ENCODE data around the gene AGT. TPM values are rescaled to one million over a fixed set of nuclear protein-coding genes. Genes with fewer than 3 reads are reported as not detected.

AGT gene
- total RNA-seq: 10 to 100 TPM in 2 of 6 donors, 1 to 10 TPM in 4; 1.1 to 23.4 (median 9.1) TPM
- 1 to 10 TPM; 8.2 to 8.4 TPM for polyA plus RNA-seq

DNA sequence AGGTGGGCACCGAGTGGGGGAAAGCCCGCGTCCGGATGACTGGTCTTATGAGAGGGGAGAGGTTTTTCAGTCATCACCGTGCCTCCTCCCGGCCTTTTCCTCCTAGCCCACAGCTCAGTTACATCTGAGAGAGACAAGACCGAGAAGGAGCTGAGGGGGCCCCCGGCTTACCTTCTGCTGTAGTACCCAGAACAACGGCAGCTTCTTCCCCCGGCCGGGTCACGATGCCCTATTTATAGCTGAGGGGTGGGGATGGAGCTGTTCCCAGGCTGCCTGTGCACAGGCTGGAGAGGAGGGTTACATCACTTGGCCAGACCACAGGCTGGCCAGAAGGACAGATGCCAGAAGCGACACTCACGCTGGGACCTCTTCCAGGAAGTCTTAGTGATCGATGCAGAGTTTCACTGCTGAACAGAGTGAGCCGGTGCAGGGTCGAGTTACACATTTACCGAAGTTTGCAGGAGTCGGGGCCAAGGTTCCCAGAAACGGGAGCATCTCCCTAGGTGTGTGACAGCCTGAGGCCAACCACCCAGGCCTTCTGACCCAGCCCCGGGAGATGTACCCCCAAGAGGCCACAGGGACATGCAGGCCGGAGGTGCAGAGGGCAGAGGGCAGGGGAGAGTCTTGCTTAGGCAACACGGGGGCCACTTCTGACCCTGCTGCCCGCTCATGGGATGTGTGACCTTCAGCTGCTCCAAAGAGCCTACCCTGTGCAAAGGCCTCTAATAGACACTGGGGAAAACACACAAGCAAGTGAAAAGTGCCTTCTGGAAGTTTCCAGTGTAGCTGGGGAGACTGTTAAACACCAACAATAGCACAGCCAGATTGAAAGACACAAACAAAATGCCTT lies at the start of gene AGT:
Gene AGT, minus strand, starts transcription at position 208 of the 850 bp plus-strand sequence. CDS start 3,299 bp downstream, outside the sequence.
- ATAC-seq (peak; percentile 94 to 96 (median 95)), FAIRE-seq (no peak), DNase-seq (peak; percentile 76 to 93 (median 90))
- Histone ChIP-seq H3K4me3 (no peak within 1 kb of the TSS), H3K27me3 (no peaks in the 10 kb centered on the region), H3K27ac (peak within 1 kb of the TSS in 3 of 4 donors; percentile 38 to 80 (median 77)), H3K4me1 (peaks cover 6 to 15% (median 12%) of the 10 kb centered on the region in 3 donors), H3K9me3 (no peaks in the 10 kb centered on the region), H3K36me3 (no peaks in the 10 kb centered on the region)
- TF ChIP-seq, protein P1, sequence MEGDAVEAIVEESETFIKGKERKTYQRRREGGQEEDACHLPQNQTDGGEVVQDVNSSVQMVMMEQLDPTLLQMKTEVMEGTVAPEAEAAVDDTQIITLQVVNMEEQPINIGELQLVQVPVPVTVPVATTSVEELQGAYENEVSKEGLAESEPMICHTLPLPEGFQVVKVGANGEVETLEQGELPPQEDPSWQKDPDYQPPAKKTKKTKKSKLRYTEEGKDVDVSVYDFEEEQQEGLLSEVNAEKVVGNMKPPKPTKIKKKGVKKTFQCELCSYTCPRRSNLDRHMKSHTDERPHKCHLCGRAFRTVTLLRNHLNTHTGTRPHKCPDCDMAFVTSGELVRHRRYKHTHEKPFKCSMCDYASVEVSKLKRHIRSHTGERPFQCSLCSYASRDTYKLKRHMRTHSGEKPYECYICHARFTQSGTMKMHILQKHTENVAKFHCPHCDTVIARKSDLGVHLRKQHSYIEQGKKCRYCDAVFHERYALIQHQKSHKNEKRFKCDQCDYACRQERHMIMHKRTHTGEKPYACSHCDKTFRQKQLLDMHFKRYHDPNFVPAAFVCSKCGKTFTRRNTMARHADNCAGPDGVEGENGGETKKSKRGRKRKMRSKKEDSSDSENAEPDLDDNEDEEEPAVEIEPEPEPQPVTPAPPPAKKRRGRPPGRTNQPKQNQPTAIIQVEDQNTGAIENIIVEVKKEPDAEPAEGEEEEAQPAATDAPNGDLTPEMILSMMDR (IDR thresholded peaks at IDR 0.05): no peak
- intact Hi-C loops (cut with DNase I): no loop called here
- WGBS, 2 donors: 15 to 18% methylated on average over 24 of the region's 24 CpGs

GRCh38 chr1:230761443-230762167 lies 47.7 kb upstream of the AGT start:
- H3K4me1 ChIP-seq: no peaks in the 10 kb centered on the region
- no peaks in the 10 kb centered on the region for H3K9me3 ChIP-seq
- H3K27ac ChIP-seq: no peak overlapping the region
- FAIRE-seq (no peak), ATAC-seq (no peak), DNase-seq (no peak)
- intact Hi-C loops (cut with DNase I): no loop called here
- H3K4me3 ChIP-seq: no peak overlapping the region
- no peaks in the 10 kb centered on the region for H3K27me3 ChIP-seq
- TF ChIP-seq, protein P1 (IDR thresholded peaks at IDR 0.05): no peak
- H3K36me3 ChIP-seq: no peaks in the 10 kb centered on the region
- WGBS, 2 donors: 80 to 81% methylated on average over 8 of the region's 8 CpGs

DNA sequence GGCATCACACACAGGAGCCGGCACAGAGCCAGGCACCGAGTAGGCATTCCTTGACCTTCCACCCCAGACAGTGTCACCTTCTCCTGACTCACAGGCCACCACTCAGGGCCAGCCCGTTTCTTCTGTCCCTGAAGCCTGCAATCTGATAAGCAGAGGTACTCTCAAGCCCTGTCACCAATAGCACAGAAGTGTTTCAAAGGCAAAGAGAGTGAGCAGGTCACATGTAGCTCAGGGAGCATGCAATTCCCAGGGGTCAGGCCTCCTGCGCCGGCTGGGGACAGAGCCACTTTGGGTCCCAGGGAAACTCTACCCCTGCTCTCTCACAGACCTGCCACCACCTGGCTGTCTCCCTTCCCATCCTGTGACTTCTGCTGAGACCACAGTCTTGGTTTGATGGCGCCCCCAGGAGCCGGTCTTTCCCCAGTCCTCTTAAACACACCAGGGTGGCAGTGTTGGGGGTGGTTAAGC lies 46.5 kb upstream of the AGT start:
- 72 to 75% methylated on average over 7 of the region's 7 CpGs for WGBS, 2 donors
- Histone ChIP-seq H3K27ac (no peak overlapping the region), H3K36me3 (no peaks in the 10 kb centered on the region), H3K27me3 (no peaks in the 10 kb centered on the region), H3K9me3 (no peaks in the 10 kb centered on the region), H3K4me1 (no peaks in the 10 kb centered on the region), H3K4me3 (no peak overlapping the region)
- FAIRE-seq (no peak), DNase-seq (no peak), ATAC-seq (peak in 2 of 4 donors; percentile 29 to 52)
- TF ChIP-seq, protein P1 (IDR thresholded peaks at IDR 0.05): no peak
- intact Hi-C loops (cut with DNase I): no loop called here

- WGBS, 2 donors: 91 to 94% methylated on average over 7 of the region's 7 CpGs
- no peak for ATAC-seq
- no peaks in the 10 kb centered on the region for H3K4me1 ChIP-seq
Observed at GRCh38 chr1:230759369-230760065, 45.6 kb upstream of the AGT start.

More at GRCh38 chr1:230759369-230760065, 45.6 kb upstream of the AGT start:
- Histone ChIP-seq H3K9me3 (no peaks in the 10 kb centered on the region), H3K27me3 (no peaks in the 10 kb centered on the region), H3K27ac (no peak overlapping the region), H3K4me3 (no peak overlapping the region), H3K36me3 (no peaks in the 10 kb centered on the region)
- intact Hi-C loops (cut with DNase I): no loop called here
- DNase-seq (no peak), FAIRE-seq (no peak)
- TF ChIP-seq, protein P1 (IDR thresholded peaks at IDR 0.05): no peak

Data from pancreas (tissue), 10 donors.